IMR-90 (cell line): ENCODE results near the gene TBC1D12.

ENCODE experiments used
- CTCF ChIP-seq: conservative IDR thresholded peaks from 2 replicates; pipeline ENCODE4 v1.5.1; 2012; ENCODE audit warnings: mild to moderate bottlenecking, low read depth, low read length, improper control_type of control experiment
- MAFK ChIP-seq: IDR thresholded peaks from 2 replicates; pipeline ENCODE4 v1.6.1; 2012; ENCODE audit warnings: low read depth, low read length, improper control_type of control experiment
- MAZ ChIP-seq: IDR thresholded peaks from 2 replicates; pipeline ENCODE4 v1.6.1; 2012; ENCODE audit warnings: low read depth, mild to moderate bottlenecking, low read length, improper control_type of control experiment, moderate library complexity, borderline replicate concordance
- POLR2A ChIP-seq: IDR thresholded peaks from 2 replicates; pipeline ENCODE4 v1.6.1; 2012; ENCODE audit warnings: mild to moderate bottlenecking, low read depth, low read length
- RAD21 ChIP-seq: IDR thresholded peaks from 2 replicates; pipeline ENCODE4 v1.6.1; 2012; ENCODE audit warnings: low read length, improper control_type of control experiment
- RCOR1 ChIP-seq: IDR thresholded peaks from 2 replicates; pipeline ENCODE4 v1.6.1; 2012; ENCODE audit warnings: mild to moderate bottlenecking, low read length, improper control_type of control experiment; ENCODE audit not compliant: insufficient replicate concordance
- RFX5 ChIP-seq: IDR thresholded peaks from 2 replicates; pipeline ENCODE4 v1.8.0; 2012; ENCODE audit warnings: low read depth, mild to moderate bottlenecking, low read length, moderate library complexity
- USF2 ChIP-seq: fragments of 150-350 bp; IDR thresholded peaks from 2 replicates; pipeline ENCODE4 v1.6.1; 2017; ENCODE audit warnings: mild to moderate bottlenecking, antibody characterized with exemption, low read length, low read depth

GRCh38 chr10:94432443-94432842, 30.1 kb downstream of the TBC1D12 start:
- TF ChIP-seq RAD21 (no peak), POLR2A (no peak), CTCF (no peak), USF2 (no peak), MAZ (no peak), RCOR1 (no peak), MAFK (no peak), RFX5 (no peak)
